Measurements from ENCODE around the gene EFNA3.

Gene EFNA3

DNA sequence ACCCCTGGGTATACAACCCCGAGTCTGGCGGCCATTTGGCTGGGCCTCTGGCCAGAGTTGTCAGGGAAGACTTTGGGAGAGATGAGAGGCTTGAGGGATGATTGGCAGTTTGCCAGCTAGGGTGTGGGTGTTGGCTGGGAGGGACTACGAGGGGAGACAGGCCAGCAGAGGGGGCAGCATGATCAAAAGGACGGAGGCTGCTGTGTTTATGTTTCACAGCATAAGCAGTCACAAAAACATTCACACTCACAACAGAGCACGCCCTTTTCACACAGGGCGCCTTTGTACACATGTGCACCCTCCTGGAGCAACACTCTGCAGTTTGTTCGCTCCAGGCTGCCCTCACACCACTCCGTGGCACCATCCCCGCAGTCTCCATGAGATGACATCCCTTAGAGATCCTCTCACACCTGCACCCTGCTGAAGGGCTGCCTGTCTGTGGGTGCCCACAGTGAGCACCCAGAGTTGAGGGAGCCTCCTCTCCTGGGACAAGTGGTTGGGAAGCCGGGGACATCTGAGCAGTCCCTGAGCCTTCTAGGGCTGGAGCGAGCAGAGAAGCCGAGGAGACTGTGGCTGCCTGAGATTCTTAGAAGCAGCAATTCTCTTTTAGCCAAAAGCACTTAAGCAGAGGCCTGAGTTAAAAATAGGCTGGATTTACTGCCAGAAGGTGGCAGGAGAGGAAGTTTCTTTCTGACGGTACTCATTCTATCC, 15.4 kb downstream of the EFNA3 start (continued):
- 0 out of 2 replicates have a peak, but pooled peaks have one; percentile 5 for TF ChIP-seq SP3 (tag by site-specific recombination; IDR thresholded peaks at IDR 0.05)
- no peak for TF ChIP-seq ZNF549 (tag by site-specific recombination; IDR thresholded peaks at IDR 0.05)
- no peak for TF ChIP-seq ZNF426 (tag by site-specific recombination; IDR thresholded peaks at IDR 0.05)
- TF ChIP-seq ZNF548 (tag by site-specific recombination; IDR thresholded peaks at IDR 0.05), result no peak
- TF ChIP-seq ZNF48 (tag by site-specific recombination; IDR thresholded peaks at IDR 0.05), result no peak
- TF ChIP-seq SP7 (tag by site-specific recombination; IDR thresholded peaks at IDR 0.05), result peak; percentile 56
- 0 out of 2 replicates have a peak, but pooled peaks have one; percentile 40 for TF ChIP-seq ZNF416 (tag by site-specific recombination; IDR thresholded peaks at IDR 0.05)
- peak; percentile 27; the same call in 1 of the 2 replicates for TF ChIP-seq ZSCAN30 (tag by site-specific recombination; IDR thresholded peaks at IDR 0.05)
- TF ChIP-seq, protein P1, sequence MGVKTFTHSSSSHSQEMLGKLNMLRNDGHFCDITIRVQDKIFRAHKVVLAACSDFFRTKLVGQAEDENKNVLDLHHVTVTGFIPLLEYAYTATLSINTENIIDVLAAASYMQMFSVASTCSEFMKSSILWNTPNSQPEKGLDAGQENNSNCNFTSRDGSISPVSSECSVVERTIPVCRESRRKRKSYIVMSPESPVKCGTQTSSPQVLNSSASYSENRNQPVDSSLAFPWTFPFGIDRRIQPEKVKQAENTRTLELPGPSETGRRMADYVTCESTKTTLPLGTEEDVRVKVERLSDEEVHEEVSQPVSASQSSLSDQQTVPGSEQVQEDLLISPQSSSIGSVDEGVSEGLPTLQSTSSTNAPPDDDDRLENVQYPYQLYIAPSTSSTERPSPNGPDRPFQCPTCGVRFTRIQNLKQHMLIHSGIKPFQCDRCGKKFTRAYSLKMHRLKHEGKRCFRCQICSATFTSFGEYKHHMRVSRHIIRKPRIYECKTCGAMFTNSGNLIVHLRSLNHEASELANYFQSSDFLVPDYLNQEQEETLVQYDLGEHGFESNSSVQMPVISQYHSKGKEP (tag by site-specific recombination; IDR thresholded peaks at IDR 0.05), result 0 out of 2 replicates have a peak, but pooled peaks have one; percentile 44
- TF ChIP-seq, protein P2, sequence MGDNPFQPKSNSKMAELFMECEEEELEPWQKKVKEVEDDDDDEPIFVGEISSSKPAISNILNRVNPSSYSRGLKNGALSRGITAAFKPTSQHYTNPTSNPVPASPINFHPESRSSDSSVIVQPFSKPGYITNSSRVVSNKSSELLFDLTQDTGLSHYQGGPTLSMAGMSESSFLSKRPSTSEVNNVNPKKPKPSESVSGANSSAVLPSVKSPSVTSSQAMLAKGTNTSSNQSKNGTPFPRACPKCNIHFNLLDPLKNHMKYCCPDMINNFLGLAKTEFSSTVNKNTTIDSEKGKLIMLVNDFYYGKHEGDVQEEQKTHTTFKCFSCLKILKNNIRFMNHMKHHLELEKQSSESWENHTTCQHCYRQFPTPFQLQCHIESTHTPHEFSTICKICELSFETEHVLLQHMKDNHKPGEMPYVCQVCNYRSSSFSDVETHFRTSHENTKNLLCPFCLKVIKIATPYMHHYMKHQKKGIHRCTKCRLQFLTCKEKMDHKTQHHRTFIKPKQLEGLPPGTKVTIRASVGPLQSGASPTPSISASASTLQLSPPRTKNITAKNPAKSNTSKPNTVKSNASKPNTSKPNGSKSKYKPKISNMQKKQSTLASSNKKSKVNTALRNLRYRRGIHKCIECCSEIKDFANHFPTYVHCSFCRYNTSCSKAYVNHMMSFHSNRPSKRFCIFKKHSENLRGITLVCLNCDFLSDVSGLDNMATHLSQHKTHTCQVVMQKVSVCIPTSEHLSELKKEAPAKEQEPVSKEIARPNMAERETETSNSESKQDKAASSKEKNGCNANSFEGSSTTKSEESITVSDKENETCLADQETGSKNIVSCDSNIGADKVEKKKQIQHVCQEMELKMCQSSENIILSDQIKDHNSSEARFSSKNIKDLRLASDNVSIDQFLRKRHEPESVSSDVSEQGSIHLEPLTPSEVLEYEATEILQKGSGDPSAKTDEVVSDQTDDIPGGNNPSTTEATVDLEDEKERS (tag by site-specific recombination; IDR thresholded peaks at IDR 0.05), result no peak
- no peak for TF ChIP-seq GLI2 (tag by site-specific recombination; IDR thresholded peaks at IDR 0.05; ENCODE audit: borderline replicate concordance, low read depth)
- no peak for TF ChIP-seq SCRT1 (tag by site-specific recombination; IDR thresholded peaks at IDR 0.05; ENCODE audit: borderline replicate concordance)
- peak; percentile 65; the same call in 1 of the 2 replicates for TF ChIP-seq KLF10 (tag by site-specific recombination; IDR thresholded peaks at IDR 0.05)
- TF ChIP-seq ZBTB17 (tag by site-specific recombination; IDR thresholded peaks at IDR 0.05), result peak; percentile 88
- TF ChIP-seq, protein P3, sequence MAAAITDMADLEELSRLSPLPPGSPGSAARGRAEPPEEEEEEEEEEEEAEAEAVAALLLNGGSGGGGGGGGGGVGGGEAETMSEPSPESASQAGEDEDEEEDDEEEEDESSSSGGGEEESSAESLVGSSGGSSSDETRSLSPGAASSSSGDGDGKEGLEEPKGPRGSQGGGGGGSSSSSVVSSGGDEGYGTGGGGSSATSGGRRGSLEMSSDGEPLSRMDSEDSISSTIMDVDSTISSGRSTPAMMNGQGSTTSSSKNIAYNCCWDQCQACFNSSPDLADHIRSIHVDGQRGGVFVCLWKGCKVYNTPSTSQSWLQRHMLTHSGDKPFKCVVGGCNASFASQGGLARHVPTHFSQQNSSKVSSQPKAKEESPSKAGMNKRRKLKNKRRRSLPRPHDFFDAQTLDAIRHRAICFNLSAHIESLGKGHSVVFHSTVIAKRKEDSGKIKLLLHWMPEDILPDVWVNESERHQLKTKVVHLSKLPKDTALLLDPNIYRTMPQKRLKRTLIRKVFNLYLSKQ (tag by site-specific recombination; IDR thresholded peaks at IDR 0.05; ENCODE audit: borderline replicate concordance), result no peak
- TF ChIP-seq, protein P4, sequence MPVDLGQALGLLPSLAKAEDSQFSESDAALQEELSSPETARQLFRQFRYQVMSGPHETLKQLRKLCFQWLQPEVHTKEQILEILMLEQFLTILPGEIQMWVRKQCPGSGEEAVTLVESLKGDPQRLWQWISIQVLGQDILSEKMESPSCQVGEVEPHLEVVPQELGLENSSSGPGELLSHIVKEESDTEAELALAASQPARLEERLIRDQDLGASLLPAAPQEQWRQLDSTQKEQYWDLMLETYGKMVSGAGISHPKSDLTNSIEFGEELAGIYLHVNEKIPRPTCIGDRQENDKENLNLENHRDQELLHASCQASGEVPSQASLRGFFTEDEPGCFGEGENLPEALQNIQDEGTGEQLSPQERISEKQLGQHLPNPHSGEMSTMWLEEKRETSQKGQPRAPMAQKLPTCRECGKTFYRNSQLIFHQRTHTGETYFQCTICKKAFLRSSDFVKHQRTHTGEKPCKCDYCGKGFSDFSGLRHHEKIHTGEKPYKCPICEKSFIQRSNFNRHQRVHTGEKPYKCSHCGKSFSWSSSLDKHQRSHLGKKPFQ (tag by site-specific recombination; IDR thresholded peaks at IDR 0.05), result peak; percentile 71; the same call in 1 of the 2 replicates
- no peak for TF ChIP-seq GLI4 (tag by site-specific recombination; IDR thresholded peaks at IDR 0.05)
- TF ChIP-seq, protein P5, sequence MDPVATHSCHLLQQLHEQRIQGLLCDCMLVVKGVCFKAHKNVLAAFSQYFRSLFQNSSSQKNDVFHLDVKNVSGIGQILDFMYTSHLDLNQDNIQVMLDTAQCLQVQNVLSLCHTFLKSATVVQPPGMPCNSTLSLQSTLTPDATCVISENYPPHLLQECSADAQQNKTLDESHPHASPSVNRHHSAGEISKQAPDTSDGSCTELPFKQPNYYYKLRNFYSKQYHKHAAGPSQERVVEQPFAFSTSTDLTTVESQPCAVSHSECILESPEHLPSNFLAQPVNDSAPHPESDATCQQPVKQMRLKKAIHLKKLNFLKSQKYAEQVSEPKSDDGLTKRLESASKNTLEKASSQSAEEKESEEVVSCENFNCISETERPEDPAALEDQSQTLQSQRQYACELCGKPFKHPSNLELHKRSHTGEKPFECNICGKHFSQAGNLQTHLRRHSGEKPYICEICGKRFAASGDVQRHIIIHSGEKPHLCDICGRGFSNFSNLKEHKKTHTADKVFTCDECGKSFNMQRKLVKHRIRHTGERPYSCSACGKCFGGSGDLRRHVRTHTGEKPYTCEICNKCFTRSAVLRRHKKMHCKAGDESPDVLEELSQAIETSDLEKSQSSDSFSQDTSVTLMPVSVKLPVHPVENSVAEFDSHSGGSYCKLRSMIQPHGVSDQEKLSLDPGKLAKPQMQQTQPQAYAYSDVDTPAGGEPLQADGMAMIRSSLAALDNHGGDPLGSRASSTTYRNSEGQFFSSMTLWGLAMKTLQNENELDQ (tag by site-specific recombination; IDR thresholded peaks at IDR 0.05; ENCODE audit: low read depth), result no peak
- TF ChIP-seq ZNF623 (tag by site-specific recombination; IDR thresholded peaks at IDR 0.05), result peak; percentile 52; the same call in 1 of the 2 replicates
- TF ChIP-seq, protein P6, sequence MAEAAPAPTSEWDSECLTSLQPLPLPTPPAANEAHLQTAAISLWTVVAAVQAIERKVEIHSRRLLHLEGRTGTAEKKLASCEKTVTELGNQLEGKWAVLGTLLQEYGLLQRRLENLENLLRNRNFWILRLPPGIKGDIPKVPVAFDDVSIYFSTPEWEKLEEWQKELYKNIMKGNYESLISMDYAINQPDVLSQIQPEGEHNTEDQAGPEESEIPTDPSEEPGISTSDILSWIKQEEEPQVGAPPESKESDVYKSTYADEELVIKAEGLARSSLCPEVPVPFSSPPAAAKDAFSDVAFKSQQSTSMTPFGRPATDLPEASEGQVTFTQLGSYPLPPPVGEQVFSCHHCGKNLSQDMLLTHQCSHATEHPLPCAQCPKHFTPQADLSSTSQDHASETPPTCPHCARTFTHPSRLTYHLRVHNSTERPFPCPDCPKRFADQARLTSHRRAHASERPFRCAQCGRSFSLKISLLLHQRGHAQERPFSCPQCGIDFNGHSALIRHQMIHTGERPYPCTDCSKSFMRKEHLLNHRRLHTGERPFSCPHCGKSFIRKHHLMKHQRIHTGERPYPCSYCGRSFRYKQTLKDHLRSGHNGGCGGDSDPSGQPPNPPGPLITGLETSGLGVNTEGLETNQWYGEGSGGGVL (tag by site-specific recombination; IDR thresholded peaks at IDR 0.05), result peak; percentile 92
- peak; percentile 77 for TF ChIP-seq ZNF600 (tag by site-specific recombination; IDR thresholded peaks at IDR 0.05)
- peak; percentile 8 for TF ChIP-seq ZEB2 (tag by site-specific recombination; IDR thresholded peaks at IDR 0.05)
- TF ChIP-seq ZSCAN16 (tag by site-specific recombination; IDR thresholded peaks at IDR 0.05), result no peak
- TF ChIP-seq ZNF311 (tag by site-specific recombination; IDR thresholded peaks at IDR 0.05; ENCODE audit: borderline replicate concordance), result no peak
- no peak for TF ChIP-seq ZNF248 (tag by site-specific recombination; IDR thresholded peaks at IDR 0.05)
- no peak for TF ChIP-seq MZF1 (tag by site-specific recombination; IDR thresholded peaks at IDR 0.05; ENCODE audit: borderline replicate concordance)
- 0 out of 2 replicates have a peak, but pooled peaks have one; percentile 26 for TF ChIP-seq ZNF24 (tag by site-specific recombination; IDR thresholded peaks at IDR 0.05)

All from HEK293 (cell line).